ENCODE results near the gene SUGP1.
"Not testable (repeated sequence)": the region's sequence is repeated elsewhere in the genome, so short reads cannot be mapped to it uniquely, and the experiment has no call there.

The SUGP1 gene

GRCh38 chr19:19320361-19321140, at the start of gene SUGP1, which contains the start of gene MAU2:
Gene SUGP1 (minus strand): TSS chr19:19320509. CDS start chr19:19320496, 13 bp downstream.
Gene MAU2 (plus strand): TSS chr19:19320829. CDS start chr19:19320860, 31 bp downstream.
- DNase-seq, result peak; percentile 88

DNA sequence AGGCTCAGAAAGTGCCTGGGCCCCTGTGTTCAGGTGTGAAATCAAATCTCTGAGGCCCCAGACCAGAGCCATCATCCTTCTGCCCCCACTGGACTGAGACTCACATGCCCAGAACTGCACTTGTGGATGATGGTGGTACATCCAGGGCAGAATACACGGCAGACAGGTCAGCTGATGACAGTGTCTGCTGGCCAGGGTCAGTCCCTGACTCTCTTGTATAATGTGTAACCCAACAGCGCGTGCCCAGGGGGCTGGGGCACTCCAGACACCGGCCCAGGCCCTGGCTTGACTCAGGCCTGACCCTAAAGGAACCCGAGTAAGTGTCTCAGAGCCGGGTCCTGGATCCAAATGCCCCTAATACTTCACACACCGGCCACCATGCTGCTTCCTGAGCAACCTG, 47.8 kb upstream of the SUGP1 start:
- DNase-seq, result no peak

GRCh38 chr19:19366434-19367396, 46.4 kb upstream of the SUGP1 start:
- peak; percentile 77 for DNase-seq

DNA sequence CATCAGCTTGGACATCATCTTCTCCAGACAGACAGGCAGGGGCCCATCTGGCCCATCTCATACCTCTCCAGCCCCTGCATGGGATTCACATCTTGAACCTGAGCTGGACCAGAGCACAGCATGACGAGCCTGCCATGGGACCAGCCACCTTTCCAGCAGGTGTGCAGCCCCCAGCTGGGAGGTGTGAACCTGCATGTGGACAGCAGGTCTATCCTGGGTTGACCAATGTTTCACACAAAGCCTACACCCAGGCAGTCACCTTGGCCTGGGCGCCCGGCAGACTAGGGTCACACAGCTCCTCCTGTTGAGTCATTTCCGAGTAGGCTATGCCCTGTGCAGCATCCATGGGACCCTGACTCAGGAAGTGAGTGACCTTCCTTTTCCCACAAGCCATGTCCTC, 41.8 kb upstream of the SUGP1 start:
- no peak for DNase-seq

- peak; percentile 73 for DNase-seq
Measured at GRCh38 chr19:19361075-19361594, 40.8 kb upstream of the SUGP1 start.

DNA sequence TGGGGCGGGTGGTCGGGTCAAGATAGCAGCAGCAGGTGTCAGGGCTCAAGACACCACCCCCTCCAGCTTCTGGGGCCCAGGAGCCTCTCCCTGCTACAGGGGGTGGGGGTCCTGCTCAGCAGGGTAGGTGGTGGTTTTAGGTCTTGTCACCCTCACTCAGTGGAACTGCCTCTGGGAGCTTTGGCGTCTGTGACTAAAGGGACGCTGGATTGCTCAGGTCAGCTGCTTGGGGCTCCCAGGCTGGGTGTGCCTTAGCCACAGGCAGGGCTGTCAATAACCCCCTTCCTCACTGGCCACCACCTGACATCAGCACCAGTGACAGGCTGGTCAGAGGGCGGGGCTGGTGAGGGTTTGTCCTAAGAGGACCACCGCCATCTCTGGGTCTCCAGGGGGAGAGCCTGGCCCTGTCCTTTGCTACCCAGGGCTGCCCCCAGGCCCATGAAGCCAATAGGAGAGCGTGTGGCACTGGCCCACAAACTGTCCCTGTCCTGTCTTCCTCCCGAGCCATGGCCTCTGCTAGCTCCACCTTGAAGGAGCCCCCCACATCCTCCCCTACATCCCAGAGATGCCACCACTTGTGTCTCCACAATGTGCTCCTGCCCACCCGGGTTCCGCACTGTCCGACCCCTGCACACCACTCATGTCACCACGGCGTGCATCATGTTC, 36.7 kb upstream of the SUGP1 start:
- DNase-seq, result no peak

GRCh38 chr19:19356500-19356899, 36.2 kb upstream of the SUGP1 start:
- no peak for DNase-seq

DNA sequence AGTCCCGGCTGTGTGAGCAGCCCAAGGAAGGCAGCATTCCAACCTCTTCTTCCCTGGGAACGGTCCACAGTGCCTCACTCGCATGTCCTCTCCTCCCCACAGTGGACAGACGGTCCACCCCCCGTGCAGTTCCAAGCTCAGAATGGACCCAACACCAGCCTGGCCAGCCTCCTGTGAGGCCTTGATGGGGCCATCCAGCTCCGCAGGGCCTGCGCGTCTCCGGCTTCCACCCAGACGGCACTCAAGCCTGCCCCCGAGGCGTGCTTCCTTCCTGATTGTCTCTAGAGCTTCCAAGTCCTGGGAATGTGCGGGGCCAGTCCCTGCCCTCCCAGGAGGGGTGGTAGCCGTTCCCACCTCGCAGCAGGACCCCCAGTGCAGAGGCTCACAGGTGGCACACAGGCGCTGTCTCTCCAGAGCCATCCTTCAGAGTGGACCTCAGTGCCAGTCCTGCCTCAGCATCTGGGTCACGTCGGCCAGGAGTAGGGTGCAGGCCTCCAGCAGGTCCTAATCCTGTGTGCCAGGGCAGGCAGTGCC, 35.4 kb upstream of the SUGP1 start:
- no peak for DNase-seq

GRCh38 chr19:19354932-19355331, 34.6 kb upstream of the SUGP1 start:
- DNase-seq, result no peak

DNA sequence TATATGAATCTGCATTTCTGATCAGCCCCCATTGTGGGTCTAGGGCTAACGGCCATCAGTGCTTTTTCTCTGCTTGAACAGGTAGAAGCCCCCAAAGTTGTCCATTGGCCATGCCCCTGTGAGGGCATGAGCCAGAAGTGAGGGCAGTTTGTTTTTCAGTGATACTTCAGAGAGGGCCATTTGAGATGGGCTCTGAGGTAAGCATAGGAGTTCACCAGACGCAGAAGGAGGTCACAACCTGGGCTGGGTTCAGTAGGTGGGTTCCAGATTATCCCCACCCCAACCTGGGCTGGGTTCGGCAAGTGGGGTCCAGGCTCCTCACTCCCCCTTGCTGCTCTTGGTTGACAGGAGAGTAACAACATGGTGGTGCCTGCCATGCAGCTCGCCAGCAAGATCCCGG, 33.7 kb upstream of the SUGP1 start:
- DNase-seq, result no peak

GRCh38 chr19:19352823-19353222, 32.5 kb upstream of the SUGP1 start:
- DNase-seq, result no peak

- not testable (repeated sequence) for DNase-seq
Measured at GRCh38 chr19:19350756-19351155, 30.4 kb upstream of the SUGP1 start.

- DNase-seq, result no peak
Measured at GRCh38 chr19:19349365-19349764, 29.1 kb upstream of the SUGP1 start.

GRCh38 chr19:19348266-19348665, 28.0 kb upstream of the SUGP1 start:
- DNase-seq, result no peak

GRCh38 chr19:19347401-19348110, 27.2 kb upstream of the SUGP1 start:
- no peak for DNase-seq

DNA sequence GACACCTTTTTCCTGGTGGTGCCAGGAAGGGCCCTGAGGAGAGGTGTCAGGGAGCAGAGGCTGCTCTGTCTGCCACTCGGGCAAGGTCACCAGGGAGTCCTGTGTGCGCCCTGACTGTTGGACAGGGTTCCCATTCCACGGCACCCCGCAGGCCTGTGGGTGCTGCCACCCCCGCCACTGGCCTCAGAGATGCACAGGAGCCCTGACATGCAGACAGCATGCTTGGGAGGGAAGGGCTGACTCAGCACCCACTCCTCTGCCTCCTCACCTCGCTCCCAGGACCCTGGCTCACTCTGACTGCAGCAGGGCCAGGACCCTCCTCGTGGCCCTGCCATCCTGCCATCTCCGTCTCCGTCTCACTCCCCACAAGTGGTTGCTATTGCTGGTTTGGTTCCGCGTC, 25.7 kb upstream of the SUGP1 start:
- no peak for DNase-seq

DNA sequence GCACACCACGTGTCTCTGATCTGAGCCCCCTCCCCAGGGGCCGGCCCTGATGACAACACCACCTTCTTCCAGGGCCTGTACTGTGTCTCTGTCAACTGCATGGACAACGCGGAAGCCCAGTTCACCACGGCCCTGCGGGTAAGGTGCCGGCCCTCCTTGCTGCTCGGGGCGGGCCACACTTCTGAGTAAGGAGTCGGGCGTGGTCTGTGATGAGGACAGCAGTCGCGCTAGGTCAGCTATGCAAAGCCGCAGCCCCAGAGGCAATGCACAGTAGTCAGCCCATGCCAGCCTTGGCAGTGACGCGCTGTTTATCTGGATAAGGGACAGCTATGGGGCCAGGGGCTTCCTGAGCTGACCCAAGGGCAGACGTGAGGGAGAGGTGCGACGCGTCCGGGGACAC, 24.9 kb upstream of the SUGP1 start:
- DNase-seq, result no peak

DNA sequence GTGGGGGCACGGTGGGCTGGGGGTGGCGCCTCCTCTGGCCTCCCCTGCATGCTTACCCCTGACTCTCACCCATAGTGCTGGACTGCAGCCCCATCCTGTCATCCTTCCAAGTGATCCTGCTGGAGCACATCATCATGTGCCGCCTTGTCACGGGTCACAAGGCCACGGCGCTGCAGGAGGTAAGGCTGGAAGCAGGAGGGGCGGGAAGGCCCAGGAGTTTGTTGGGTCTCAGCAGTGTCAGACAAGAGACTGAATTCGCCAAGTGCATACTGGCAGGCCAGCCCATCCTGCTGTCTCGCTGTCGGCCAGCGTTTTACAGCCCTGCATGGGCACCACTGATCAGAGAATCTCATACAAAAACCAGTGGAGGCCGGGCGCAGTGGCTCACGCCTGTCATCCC, 23.5 kb upstream of the SUGP1 start:
- DNase-seq, result no peak

DNA sequence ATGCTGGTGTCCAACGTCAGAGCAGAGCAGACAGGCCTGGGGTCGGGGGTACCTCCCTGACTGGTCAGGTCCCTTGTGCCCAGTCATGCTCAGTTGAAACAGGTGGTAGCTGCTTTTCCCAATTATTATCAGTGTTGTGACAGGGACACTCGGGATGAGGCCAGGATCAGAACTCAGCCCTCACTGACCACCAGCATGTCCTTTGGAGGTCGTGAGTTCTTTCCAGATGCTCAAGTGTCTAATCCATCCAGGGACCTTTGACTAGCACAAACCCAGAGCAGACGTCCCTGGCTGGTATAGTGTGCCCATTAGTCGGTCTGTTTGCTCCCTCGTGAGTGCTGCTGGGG, 22.7 kb upstream of the SUGP1 start:
- no peak for DNase-seq

DNA sequence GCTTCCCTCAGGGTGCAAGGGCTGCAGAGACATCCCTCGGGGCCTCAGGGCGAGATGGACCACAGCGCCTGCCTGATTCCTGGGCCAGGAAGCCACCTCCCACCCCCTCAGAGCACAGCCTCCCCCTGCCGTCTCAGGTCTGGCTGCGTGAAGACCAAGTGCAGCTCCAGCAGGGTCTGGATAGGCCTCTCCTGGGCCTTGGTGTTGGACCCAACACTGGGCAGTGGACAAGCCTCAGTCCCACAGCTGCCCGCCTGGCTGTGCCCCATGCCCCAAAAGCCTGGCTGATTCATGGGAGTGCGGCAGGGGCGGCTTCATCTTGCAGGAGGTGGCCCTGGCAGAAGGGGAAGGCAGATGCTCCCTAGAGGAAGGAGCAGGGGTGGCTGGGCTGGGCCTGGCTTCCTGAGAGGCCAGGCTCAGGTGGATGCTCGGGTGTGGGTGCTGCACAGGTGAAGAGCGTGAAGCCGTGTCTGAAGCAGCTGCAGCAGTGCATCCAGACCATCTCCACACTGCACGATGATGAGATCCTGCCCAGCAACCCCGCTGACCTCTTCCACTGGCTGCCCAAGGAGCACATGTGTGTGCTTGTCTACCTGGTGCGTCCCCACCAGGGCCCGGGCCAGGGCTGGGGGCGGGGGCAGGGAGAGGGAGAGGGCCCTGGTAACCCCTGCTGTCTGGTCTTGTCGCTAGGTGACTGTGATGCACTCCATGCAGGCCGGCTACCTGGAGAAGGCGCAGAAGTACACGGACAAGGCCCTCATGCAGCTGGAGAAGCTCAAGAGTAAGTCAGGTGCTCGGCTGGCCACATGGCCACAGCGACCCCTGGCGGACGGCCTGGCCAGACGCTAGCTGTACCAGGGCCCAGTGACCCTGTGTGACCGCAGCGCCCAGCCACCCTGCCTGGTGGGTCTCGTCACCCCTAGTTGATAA, 22.0 kb upstream of the SUGP1 start:
- DNase-seq, result no peak

- no peak for DNase-seq
Measured at GRCh38 chr19:19341026-19341425, 20.7 kb upstream of the SUGP1 start.

Data from activated CD4-positive, CD25-positive, alpha-beta regulatory T cell treated with anti-CD3 and anti-CD28 coated beads, Interleukin-2, amount 50 U/mL, for 72 hours (primary cell).